Left renal pelvis (tissue), 4 donors: Measurements from ENCODE around the gene PRSS50. TPM values are rescaled to one million over a fixed set of nuclear protein-coding genes. Genes with fewer than 3 reads are reported as not detected.

Source experiments
- DNase-seq, 4 donors: peaks; one replicate each; pipeline ENCODE4 v3.0.0-alpha.2; 2013; ENCODE audit warnings: low read depth in 4 of 4, low spot score in 3 of 4
- polyA plus RNA-seq, 4 donors: library from polyadenylated mRNA; unstranded; fragments of 120-200 nt; gene quantifications; one replicate each; pipeline ENCODE4 v1.2.1, GENCODE V29; 2013; ENCODE audit not compliant: insufficient read length in 4 of 4

The PRSS50 gene
- polyA plus RNA-seq, 4 donors = 1.2 to 3.3 (median 2.2) TPM

DNA sequence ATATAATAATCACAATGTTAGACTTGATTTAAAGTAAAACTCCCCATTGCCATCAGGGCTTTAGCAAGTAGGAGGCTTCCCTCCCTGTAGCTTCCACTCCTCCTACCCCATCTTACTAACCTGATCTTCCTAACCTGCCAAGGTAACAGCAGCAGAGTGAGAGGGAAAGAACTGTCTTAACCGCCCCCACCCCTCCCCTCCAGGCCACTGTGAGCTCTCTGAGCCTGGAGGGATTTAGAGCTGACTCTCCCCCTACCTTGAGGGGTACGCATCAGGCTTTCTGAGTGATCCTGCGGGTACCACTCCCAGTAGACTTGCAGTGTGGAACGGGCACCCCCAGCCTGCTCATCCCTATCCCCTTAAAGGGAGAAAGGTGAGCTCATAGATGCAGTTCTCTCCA is 11.4 kb upstream of the PRSS50 start:
- no peak for DNase-seq

DNA sequence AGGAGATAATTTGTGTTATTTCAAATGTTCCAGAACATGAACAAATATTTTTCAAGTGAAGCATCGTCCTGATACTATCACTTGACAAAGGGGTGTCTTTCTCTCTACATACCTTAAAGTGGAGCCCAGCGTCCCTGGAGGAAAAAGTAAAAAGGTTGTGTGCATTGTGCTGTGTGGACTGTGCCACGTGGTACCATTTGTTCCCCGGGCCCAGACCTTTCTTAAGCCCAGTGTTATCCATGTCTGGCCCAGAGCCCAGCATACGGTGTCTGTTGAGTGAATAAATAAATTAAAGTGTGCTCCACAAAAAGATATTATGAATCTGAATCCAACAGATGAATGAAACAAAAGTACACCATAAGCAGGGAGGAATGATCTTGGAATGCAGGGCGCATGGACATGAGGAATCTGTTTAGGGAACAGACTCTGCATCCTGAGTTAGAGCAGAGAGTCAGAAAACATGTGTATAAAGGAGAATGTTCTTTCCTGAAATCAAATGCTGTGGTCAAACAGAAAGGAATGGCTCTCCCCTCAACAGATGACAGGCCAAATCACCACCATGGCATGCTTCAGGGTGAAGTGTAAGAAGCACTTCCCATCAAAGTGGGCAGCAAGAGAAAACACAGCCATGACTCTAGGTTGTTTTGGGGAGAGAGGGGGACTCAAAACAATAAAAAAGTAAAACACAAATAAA is 8.1 kb upstream of the PRSS50 start:
- no peak for DNase-seq

DNA sequence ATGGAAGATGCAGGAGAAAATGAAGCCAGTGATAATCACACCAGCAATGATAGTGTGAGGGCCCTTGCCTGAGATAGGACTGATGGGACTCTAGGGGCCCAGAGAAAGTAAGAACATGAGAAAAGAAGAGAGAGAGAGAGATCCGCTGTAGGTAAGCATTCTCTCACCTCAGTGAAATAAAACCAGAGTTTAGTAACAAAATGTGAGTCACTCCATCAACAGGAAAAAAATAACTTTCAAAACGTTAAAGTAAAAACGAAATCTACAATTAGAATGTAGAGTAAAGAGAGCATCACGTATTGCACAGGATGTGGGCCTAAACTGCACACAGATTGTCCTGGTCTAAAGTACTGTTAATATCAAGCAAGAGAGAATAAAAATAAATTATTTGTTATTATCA is 6.8 kb upstream of the PRSS50 start:
- no peak for DNase-seq

DNA sequence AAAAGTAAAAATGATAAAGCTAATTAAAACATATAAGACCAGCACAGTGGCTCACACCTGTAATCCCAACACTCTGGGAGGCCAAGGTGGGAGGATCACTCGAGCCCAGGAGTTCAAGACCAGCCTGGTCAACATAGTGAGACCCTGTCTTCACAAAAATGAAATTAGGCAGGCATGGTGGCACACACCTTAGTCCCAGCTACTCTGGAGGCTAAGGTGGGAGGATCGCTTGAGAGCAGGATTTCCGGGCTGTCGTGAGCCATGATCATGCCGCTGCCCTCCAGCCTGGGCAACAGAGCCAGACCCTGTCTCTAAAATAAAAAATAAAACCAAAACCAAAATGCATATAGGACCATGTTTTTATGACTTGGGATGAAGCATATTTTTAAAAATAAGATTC is 4.8 kb upstream of the PRSS50 start:
- DNase-seq = no peak

DNA sequence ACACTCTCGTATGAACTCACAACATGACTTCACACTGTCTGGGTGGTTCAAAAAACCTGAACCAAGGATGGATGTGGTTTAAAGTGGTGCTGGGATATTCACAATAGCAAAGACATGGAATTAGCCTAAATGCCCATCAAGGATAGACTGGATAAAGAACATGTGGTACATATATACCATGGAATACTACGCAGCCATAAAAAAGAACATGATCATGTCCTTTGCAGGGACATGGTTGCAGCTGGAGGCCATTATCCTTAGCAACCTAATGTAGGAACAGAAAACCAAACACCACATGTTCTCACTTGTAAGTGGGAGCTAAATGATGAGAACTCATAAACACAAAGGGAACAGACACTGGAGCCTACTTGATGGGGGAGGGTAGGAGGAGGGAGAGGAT is 3.3 kb upstream of the PRSS50 start:
- no peak for DNase-seq

DNA sequence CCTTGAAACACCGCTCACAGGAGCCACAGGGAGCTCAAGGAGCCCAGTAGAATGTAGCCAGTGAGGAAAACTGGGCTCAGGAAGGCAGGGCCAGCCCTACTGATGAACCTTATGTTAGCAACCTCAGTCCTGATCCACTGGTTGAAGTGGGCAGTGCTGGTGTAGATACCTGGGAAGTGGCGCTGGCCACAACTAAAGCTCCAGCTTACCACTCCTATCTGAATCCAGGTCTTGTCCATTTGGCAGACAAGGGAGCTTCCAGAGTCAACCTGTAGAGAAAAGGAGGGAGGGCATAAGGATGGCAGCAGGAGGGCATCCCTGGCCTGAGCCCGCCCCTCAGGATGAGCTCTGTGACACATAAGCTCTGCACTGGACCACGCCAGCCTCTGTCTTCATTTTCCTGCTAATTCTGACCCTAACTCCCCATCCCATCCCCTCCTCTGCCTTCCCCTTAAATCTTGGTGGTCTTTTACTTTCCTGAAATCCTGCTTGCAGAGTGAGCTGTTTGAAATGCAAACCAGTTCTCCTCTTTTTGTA is 2.1 kb upstream of the PRSS50 start:
- DNase-seq = no peak

DNA sequence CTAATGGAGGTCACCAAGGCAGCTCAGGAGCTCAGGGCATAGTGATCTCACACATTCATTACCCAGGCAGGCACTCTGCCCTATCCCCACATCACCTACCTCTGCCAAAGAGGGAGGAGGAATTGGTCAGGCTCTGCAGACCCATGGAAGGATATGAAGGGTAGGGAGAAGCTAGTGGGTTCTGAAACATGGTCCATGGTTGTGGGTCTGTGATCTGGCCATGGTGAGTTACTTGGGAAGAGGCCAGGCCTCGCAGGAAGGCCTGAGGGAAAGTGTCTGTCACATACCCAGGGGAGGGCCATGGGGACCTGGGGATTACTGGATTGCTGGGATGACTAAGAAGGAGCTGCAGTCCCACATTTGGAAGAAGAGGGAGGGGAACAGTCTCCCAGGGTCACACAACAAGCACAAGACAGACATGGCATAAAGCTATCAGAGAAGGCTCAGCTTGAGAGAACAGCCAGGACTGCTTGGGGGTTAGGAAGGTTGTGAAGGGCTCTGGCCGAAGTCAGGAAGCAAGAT is 1.4 kb upstream of the PRSS50 start:
- no peak for DNase-seq

DNA sequence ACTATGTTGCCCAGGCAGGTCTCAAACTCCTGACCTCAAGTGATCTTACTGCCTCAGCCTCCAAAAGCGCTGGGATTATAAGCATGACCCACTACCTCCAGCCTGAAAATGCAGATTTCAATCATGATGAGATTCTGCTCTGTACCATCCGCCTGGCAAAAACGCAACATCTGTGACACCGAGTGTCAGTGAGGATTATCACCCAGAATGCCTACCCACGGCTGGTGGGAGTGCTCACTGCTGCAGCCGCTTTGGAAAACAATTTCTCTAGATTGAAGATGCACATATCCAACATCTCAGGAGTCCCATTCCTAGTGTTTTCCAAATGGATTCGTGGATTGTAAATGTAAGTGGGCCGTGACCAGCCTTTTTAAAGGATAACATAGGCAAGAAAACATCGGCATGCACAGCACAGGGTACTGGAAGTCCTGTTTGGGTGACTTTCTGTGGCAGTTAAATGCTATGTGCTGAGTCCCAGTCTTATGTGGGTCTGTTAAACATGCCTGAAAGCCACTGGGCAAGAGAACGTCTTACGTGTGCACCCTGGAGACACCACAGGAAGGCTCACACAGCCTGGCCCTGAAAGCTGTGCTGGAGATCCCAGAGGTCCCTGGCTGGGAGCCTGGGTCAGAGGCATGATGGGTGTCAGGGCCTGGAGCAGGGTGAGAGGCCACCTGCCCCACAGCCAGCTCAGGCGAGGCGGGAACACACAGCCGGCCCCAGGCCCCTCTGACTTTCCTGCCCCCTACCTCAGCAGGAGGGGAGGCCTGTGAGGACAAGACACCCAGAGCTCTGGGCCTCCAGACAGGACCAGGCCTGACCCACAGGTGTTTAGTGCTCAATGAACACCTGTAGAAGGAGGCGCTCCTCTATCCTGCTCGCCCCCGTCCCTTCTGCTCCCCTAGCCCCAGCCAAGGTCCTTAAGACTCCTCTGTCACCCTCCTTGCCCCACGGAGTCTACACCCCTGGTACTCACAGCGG is 918 bp downstream of the PRSS50 start:
- DNase-seq = no peak

DNA sequence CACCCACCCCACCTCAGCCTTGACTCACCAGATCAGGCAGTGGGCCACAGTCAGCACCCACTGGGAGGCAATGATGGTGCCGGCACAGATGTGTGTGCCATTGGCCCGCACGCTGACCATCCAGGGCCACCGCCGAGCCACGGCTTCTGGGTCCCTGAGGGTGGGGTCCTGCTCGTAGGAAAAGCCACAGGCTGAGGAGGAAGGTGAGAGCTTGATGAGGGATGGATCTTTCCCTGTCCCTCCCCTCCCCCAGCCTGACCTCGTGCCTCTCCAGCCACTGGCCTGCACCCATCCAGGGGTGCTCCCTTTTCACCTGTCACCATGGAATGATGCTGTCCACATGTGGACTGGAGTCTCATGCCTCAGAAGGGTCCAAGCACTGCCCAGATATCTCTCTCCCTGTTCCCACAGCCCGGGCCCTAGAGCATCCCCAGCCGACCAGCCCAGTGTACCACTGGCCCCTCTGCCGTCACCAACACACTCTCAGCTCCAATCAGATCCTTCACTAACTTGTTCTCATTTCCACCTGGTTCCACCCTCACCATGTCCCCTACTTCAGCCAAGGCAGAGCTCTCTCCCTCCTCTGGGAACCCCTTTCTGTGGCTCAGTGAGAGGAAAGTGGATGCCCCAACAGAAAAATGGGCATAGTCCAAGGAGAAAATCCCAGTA is 2.0 kb downstream of the PRSS50 start:
- DNase-seq = no peak

DNA sequence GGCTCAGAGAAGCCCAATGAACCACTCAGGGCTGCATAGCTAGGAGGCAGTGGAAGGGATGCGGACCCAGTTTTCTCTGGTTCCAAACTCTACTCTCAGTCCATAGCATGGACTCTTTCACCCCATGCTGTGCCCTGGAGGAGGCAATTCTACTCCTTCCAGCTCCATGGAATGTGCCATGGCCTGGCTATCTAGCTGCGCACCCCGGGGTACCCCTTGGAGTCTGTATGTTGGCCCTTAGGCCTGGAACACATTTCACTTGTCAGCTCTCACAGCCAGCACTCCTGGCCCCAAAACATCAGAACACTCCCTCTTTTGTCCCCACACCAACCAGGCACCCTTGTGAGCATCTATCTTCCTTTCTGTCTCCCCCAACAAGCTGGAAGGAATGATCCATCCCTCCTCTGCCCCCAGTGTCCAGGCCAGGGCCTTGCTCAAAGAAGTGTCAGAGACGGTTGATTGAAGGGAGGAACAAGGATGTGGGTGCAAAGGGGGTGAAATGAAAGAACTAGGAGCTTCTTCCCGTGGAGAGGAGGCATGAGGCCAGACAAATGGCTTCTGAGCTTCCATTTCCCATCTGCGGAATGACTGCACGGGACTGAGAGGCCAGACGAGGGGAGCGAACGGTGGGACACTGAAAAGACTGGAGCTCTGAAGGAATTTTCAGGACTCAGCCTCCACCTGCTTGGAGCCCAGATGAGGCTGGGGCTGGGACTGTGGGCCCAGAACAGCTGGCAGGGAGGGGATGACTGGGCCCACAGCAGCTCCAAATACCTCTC is 2.8 kb downstream of the PRSS50 start:
- DNase-seq = no peak

DNA sequence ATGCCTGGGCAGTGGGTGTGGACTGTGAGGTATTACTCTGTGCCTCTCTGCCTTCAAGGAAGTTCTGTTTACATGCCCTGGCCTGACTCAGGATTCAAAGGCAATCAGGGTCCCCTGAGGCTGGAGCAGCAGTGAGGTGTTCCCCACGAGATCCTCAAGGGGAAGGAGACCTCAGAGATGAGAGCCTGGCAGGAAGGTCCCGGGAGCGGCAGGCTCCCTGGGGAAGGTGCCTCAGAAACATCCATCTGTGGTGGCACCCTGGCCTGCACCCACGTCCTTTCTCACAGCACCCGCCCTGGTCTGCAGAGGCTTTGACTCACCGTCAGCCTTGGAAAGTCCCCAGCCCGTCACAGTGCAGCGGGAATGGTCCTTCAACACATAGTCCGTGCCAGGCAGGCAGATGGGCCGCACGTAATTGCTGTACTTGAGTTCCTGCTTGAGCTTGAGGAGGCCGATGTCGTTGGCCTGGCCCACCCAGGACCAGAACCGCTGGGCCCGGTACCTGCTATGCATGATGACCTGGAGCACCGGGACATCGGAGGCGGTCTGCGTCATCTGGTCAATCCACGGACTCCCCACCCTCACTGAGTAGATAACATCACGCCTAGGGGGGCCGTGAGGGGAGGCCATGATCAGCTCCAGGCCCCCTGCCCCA is 3.6 kb downstream of the PRSS50 start:
- no peak for DNase-seq

DNA sequence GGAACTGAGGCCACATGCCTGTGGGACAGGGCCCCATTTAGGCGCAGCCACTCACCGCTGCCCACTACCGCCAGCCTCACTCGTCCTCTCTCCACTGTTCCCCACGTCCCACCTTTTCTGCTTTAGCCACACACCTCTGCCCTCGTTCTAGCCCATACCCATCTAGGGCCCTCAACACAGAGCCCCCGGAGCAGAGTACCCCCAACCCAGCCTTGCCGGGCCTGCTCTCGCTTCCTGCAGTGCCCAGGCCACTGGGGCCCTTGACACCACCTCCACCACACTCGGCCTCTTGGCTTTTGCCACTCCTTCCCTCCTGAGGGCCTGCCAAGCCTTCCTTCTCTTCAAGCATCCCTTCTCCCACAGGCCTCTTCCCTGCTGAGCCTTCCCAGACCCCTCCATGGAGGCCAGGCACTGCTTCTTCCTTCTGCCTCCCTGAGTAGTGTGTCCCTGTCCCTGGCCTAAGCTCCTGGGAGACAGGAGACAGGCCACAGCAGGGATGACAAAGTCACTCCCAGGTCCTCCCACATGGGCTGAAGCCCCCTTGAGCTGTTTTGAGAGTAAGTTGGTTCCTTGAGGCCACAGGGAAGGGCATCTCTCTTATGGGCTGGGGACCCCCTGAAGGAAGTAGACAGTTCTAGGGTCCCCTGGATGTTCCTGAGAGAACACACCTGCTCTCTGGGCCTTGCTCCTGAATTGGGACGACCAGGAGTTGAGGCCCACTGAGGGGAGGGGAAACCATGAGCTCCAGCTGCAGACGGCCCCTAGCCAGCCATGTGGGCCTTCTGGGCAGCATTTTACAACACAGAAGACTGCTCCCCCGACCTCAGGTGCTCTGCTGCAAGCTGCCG is 4.4 kb downstream of the PRSS50 start:
- no peak for DNase-seq

DNA sequence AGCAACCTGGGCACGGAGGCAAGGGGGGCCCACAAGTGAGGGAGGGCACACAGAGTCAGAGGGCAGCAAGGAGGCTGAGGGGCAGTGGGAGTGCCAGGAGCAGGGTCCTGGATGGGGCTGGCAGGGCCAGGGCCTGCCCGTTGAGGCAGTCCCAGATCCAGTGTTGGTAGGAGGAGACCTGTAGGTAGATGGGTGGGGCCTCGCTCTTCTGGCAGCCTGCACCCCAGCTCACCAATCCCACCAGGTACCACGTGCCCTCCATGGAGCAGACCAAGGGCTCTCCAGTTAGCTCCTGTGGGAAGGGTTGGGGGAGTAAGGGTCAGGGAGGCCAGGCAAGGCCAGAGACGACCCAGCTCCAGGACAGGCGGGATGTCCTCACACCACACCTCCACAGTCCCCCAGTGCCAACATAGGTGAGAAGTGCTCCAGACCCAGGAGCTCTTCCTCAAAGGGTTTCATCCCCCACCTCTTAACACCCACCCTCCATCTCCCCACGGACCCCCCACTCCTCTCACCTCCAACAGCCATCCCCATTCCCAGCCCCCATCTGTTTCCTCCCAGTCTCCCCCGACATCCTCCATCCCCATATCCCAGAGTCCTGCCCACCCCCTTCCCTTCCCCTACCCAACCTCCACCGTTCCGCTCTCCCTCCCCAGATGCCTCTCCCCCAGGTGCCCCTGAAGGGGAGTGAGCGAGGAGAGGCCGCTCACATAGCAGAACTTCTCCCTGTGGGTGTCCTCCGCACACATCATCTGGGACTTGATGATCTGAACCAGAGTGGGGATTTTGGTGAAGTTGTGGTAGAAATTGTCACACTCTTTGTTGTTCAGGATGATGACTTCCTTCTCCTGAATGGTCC is 5.2 kb downstream of the PRSS50 start:
- DNase-seq = no peak

DNA sequence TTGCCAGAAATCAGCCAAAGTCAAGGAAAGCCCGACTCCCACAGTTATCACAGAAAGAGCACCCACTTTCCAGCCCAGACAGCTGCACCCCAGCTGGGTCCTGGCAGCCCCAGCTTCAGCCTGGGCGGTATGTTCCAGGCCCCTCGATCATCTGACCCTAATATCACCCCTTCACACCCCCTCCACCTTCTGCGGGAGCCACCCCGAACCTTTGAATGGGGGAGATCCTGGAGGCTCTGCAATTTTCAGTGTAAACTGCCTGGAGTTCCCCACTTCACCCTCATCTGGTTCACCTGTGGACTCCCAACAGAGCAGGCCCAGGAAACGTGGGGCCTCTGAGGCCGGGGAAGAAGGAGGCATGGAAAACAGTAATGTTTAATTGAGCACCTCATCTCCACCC is 5.9 kb downstream of the PRSS50 start:
- DNase-seq = no peak

DNA sequence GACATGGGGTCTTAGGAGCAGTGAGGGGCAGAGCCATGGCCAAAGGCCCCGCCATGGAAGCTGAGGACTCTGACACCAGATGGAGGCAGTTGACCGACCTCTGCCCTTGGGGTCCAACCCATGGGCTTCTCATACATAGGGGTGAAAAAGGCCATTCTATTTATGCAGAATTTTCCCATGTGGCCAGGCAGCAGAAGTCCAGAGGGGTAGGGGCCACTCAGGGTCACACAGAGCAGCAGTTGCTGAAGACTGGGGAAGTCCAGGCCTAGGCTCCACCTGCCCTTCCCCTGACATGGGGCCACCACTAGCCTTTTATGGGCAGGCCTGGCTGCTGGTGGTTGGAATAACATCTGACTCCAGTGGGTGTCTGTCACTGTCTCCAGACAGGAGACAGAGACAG is 6.4 kb downstream of the PRSS50 start:
- no peak for DNase-seq

DNA sequence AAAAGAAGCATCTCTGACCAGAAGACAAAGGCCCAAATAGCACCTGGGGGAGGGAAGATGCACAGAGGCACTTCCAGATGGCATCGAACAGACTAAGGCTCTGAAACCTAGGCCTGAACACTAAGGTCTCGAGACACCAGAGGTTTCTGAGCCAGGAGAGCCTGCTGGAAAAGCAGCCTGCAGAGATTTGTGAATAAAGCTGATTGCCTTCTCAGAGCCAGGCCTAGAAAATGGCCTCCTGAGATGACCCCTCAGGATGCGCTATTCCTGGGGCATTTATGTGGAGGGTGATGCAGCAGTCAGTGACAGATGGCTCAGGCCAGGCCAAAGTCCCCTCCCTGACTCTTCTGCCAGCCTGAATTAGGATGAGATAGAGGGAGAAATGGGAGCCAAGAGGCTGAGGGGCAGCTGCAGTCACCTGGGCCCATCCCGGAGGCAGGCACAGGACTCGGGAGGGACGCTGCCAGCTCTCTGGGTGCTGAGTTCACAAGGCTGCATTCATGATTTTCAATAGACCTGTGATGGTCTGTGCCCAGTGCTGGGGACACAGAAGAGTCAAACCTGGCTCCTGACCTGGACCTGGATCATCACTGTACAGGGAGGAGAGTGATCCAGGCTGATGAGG is 6.9 kb downstream of the PRSS50 start:
- no peak for DNase-seq

DNA sequence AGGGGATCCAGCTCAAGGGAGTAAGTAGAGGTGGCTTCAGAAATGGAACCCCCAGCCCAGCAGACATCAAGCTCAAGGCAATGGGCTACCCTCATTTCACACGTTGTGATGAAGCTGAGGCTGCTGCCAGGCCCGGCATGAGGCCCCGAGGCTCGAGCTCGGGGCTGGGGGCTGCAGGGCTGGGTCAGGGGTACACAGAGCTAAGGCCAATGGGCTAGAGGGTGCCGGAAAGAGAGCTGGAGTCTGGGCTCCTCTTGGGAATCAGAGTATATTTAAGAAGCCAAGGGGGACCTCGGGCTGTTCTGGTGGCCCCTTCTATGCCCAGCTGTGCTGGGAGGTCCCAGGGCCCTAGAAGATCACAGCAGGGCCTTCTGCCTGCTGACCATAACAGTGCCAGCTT is 7.4 kb downstream of the PRSS50 start:
- no peak for DNase-seq
